Neural progenitor cell (in vitro differentiated cells): ENCODE data around the gene MYADM. TPM values are rescaled to one million over a fixed set of nuclear protein-coding genes. Genes with fewer than 3 reads are reported as not detected.

ENCODE experiments used
- DNase-seq: peaks from one replicate; pipeline ENCODE4 v3.0.0-alpha.2; 2016; ENCODE audit warnings: low spot score
- H2AFZ ChIP-seq: fragments of 200-600 bp; sonication (generic); replicated peaks from 2 replicates; pipeline ENCODE4 v1.6.1; 2016; ENCODE audit warnings: antibody characterized with exemption
- H3F3A ChIP-seq: fragments of 200-600 bp; sonication (generic); 2 replicates; pipeline ENCODE4 v1.6.1; 2016; ENCODE audit warnings: antibody characterized with exemption, low read depth
- H3K27ac ChIP-seq: fragments of 200-600 bp; sonication (generic); 2 replicates; pipeline ENCODE4 v1.5.1; 2016; ENCODE audit warnings: mild to moderate bottlenecking
- H3K27me3 ChIP-seq: fragments of 200-600 bp; sonication (generic); 2 replicates; pipeline ENCODE4 v1.6.1; 2016; ENCODE audit warnings: mild to moderate bottlenecking, moderate library complexity
- H3K36me3 ChIP-seq: fragments of 200-600 bp; sonication (generic); 2 replicates; pipeline ENCODE4 v1.5.1; 2016
- H3K4me1 ChIP-seq: fragments of 200-600 bp; sonication (generic); 2 replicates; pipeline ENCODE4 v1.6.1; 2016; ENCODE audit warnings: mixed run types
- H3K4me2 ChIP-seq: fragments of 200-600 bp; sonication (generic); 2 replicates; pipeline ENCODE4 v1.6.1; 2016
- H3K4me3 ChIP-seq: fragments of 200-600 bp; sonication (generic); 2 replicates; pipeline ENCODE4 v1.5.1; 2016
- H3K79me2 ChIP-seq: fragments of 200-600 bp; sonication (generic); 2 replicates; pipeline ENCODE4 v1.6.1; 2016; ENCODE audit warnings: low read depth
- H3K9ac ChIP-seq: fragments of 200-600 bp; sonication (generic); 2 replicates; pipeline ENCODE4 v1.6.1; 2016
- H3K9me3 ChIP-seq: fragments of 200-600 bp; sonication (generic); 2 replicates; pipeline ENCODE4 v1.5.1; 2016; ENCODE audit warnings: low read depth
- H4K20me1 ChIP-seq: fragments of 200-600 bp; sonication (generic); 2 replicates; pipeline ENCODE4 v1.6.1; 2016; ENCODE audit warnings: low read depth
- H3K27ac Mint-ChIP-seq: 3 replicates; pipeline ENCODE4 v1.8.0; 2021; ENCODE audit warnings: mixed read lengths
- H3K27me3 Mint-ChIP-seq: 2 replicates; pipeline ENCODE4 v1.8.0; 2022; ENCODE audit warnings: low read depth, mild to moderate bottlenecking, inconsistent platforms, moderate library complexity, mixed read lengths; ENCODE audit not compliant: insufficient read depth
- H3K36me3 Mint-ChIP-seq: 3 replicates; pipeline ENCODE4 v1.8.0; 2021; ENCODE audit warnings: mixed read lengths
- H3K4me1 Mint-ChIP-seq: 3 replicates; pipeline ENCODE4 v1.8.0; 2021; ENCODE audit warnings: mixed read lengths
- H3K4me3 Mint-ChIP-seq: 3 replicates; pipeline ENCODE4 v1.8.0; 2021; ENCODE audit warnings: mild to moderate bottlenecking, moderate library complexity, mixed read lengths
- H3K9me3 Mint-ChIP-seq: 3 replicates; pipeline ENCODE4 v1.8.0; 2020; ENCODE audit warnings: mixed read lengths
- CTCF ChIP-seq: fragments of 200-600 bp; sonication (generic); IDR thresholded peaks from 2 replicates; pipeline ENCODE4 v1.5.1; 2017; ENCODE audit warnings: antibody characterized with exemption, mild to moderate bottlenecking
- EZH2 ChIP-seq: fragments of 200-600 bp; sonication (generic); IDR thresholded peaks from 2 replicates; pipeline ENCODE4 v1.6.1; 2017; ENCODE audit warnings: antibody characterized with exemption, mild to moderate bottlenecking, moderate library complexity
- EZH2phosphoT487 ChIP-seq: fragments of 200-600 bp; sonication (generic); IDR thresholded peaks from 2 replicates; pipeline ENCODE4 v1.6.1; 2017; ENCODE audit warnings: antibody characterized with exemption
- total RNA-seq: library from RNA; depleted of rRNA; stranded (reverse); fragments of >200 nt; gene quantifications from 2 replicates; pipeline ENCODE4 v1.2.3, GENCODE V29; 2015; ENCODE audit warnings: low replicate concordance

MYADM gene
- total RNA-seq, 1 donor from 2014 or later: 11.5 TPM

GRCh38 chr19:53865523-53865917 is 2.2 kb upstream of the MYADM start:
- Mint-ChIP-seq H3K4me1 (peaks cover 26% of the 10 kb centered on the region), H3K27me3 (peaks cover 10% of the 10 kb centered on the region), H3K9me3 (no peaks in the 10 kb centered on the region), H3K36me3 (peaks cover under 1% of the 10 kb centered on the region), H3K27ac (peak overlapping the region; percentile 99), H3K4me3 (peak overlapping the region; percentile 90)
- no peaks in the 10 kb centered on the region for H3K27me3 ChIP-seq
- DNase-seq: peak; percentile 37
- no peak overlapping the region for H3K9ac ChIP-seq
- H3K36me3 ChIP-seq: no peaks in the 10 kb centered on the region
- H3K27ac ChIP-seq: no peak overlapping the region
- no peaks in the 10 kb centered on the region for H3K9me3 ChIP-seq
- H3K4me1 ChIP-seq: peaks cover 10% of the 10 kb centered on the region
- peaks cover 10% of the 10 kb centered on the region for H3K79me2 ChIP-seq
- H3K4me2 ChIP-seq: peak overlapping the region; percentile 82
- peaks cover 30% of the 10 kb centered on the region for H3F3A ChIP-seq
- peak overlapping the region; percentile 66 for H3K4me3 ChIP-seq
- TF ChIP-seq EZH2: no peak
- TF ChIP-seq CTCF: no peak
- TF ChIP-seq EZH2phosphoT487: no peak
- peaks cover 11% of the 10 kb centered on the region for H4K20me1 ChIP-seq
- H2AFZ ChIP-seq: peak overlapping the region; percentile 73

GRCh38 chr19:53865918-53866864 is 1.5 kb upstream of the MYADM start:
- peaks cover 15% of the 10 kb centered on the region for H3K27me3 Mint-ChIP-seq
- H3K27ac ChIP-seq: peak overlapping the region; percentile 96
- peaks cover 32% of the 10 kb centered on the region for H3K4me1 Mint-ChIP-seq

DNA sequence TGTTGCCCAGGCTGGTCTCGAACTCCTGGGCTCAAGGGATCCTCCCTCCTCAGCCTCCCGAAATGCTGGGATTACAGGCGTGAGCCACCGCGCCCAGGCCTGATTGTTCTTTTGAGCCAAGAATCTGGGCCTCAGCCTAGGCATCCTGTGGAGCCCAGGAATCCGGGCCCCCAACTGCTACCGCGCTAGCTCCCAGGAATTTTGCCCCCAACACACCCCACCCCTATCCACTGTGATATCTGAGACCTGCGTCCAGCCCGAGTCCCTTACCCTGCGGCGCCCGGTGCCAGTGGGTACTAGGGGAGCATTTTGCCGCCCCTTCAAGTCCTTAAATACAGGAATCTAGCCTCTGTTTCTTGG is 838 bp upstream of the MYADM start:
- H3K9me3 ChIP-seq: no peaks in the 10 kb centered on the region
- H3K36me3 ChIP-seq: no peaks in the 10 kb centered on the region
- peak overlapping the region; percentile 96 for H3K27ac ChIP-seq
- peaks cover 32% of the 10 kb centered on the region for H3F3A ChIP-seq
- Mint-ChIP-seq H3K27me3 (peaks cover 17% of the 10 kb centered on the region), H3K4me3 (peak overlapping the region; percentile 90), H3K4me1 (peaks cover 36% of the 10 kb centered on the region), H3K27ac (peak overlapping the region; percentile 100), H3K36me3 (peaks cover 3% of the 10 kb centered on the region), H3K9me3 (no peaks in the 10 kb centered on the region)
- no peaks in the 10 kb centered on the region for H3K27me3 ChIP-seq
- H3K9ac ChIP-seq: no peak overlapping the region
- peaks cover 21% of the 10 kb centered on the region for H4K20me1 ChIP-seq
- peaks cover 12% of the 10 kb centered on the region for H3K4me1 ChIP-seq
- peak; percentile 91 for DNase-seq
- H2AFZ ChIP-seq: no peak overlapping the region
- peak overlapping the region; percentile 66 for H3K4me3 ChIP-seq
- H3K79me2 ChIP-seq: peaks cover 23% of the 10 kb centered on the region
- TF ChIP-seq EZH2 (no peak), CTCF (no peak), EZH2phosphoT487 (no peak)
- H3K4me2 ChIP-seq: peak overlapping the region; percentile 82

More at GRCh38 chr19:53865918-53866864, 1.5 kb upstream of the MYADM start:
- H3K4me3 ChIP-seq: peak overlapping the region; percentile 66
- peak overlapping the region; percentile 82 for H3K4me2 ChIP-seq
- H3K9ac ChIP-seq: peak overlapping the region; percentile 3
- peaks cover 32% of the 10 kb centered on the region for H3F3A ChIP-seq
- no peaks in the 10 kb centered on the region for H3K36me3 ChIP-seq
- H3K4me1 ChIP-seq: peaks cover 12% of the 10 kb centered on the region
- TF ChIP-seq EZH2phosphoT487 (no peak), CTCF (no peak), EZH2 (no peak)
- no peaks in the 10 kb centered on the region for H3K27me3 ChIP-seq
- H2AFZ ChIP-seq: peak overlapping the region; percentile 73
- Mint-ChIP-seq H3K36me3 (peaks cover 3% of the 10 kb centered on the region), H3K27ac (peak overlapping the region; percentile 100), H3K9me3 (no peaks in the 10 kb centered on the region), H3K4me3 (peak overlapping the region; percentile 90)
- peak; percentile 91 for DNase-seq
- H4K20me1 ChIP-seq: peaks cover 18% of the 10 kb centered on the region
- H3K79me2 ChIP-seq: peaks cover 17% of the 10 kb centered on the region
- no peaks in the 10 kb centered on the region for H3K9me3 ChIP-seq
